Measurements from ENCODE around the gene SORBS1. TPM values are rescaled to one million over a fixed set of nuclear protein-coding genes. Genes with fewer than 3 reads are reported as not detected.

Gene SORBS1
- total RNA-seq, 4 donors from 2014 or later = 35.1 to 53.1 (median 43.3) TPM

DNA sequence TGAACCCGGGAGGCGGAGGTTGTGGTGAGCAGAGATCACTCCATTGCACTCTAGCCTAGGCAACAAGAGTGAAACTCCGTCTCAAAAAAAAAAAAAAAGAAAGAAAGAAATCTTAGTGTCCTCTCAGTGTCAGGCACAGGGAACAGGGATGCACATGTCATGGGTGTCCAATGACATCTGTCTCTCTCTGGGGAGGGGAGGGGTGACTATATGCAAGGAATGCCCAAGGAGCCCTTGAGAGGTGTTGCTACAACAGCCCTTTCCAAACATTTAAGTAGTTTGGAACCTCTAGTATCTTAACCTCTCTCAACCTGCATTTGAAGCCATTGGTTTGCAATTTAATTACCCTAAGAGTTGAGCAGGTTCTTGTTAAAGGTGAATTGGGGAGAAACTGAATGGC is 299.2 kb downstream of the SORBS1 start:
- intact Hi-C loops (cut with DNase I; ENCODE audit: low total_unique reads) = no loop called here
- TF ChIP-seq, protein P1, sequence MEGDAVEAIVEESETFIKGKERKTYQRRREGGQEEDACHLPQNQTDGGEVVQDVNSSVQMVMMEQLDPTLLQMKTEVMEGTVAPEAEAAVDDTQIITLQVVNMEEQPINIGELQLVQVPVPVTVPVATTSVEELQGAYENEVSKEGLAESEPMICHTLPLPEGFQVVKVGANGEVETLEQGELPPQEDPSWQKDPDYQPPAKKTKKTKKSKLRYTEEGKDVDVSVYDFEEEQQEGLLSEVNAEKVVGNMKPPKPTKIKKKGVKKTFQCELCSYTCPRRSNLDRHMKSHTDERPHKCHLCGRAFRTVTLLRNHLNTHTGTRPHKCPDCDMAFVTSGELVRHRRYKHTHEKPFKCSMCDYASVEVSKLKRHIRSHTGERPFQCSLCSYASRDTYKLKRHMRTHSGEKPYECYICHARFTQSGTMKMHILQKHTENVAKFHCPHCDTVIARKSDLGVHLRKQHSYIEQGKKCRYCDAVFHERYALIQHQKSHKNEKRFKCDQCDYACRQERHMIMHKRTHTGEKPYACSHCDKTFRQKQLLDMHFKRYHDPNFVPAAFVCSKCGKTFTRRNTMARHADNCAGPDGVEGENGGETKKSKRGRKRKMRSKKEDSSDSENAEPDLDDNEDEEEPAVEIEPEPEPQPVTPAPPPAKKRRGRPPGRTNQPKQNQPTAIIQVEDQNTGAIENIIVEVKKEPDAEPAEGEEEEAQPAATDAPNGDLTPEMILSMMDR (IDR thresholded peaks at IDR 0.05) = no peak
- TF ChIP-seq POLR2A (IDR thresholded peaks at IDR 0.05) = no peak
- no peak overlapping the region for H3K4me3 ChIP-seq (ENCODE audit: low read depth, poor library complexity, severe bottlenecking)
- 92 to 96% methylated on average over 3 of the region's 3 CpGs for WGBS, 2 donors
- no peak for DNase-seq (ENCODE audit: low spot score in 2 of 2)

Other genes with a start within 250 kb of the SORBS1 start
- 10 to 100 TPM; 25.1 to 32.4 (median 29.1) TPM for gene ALDH18A1, start 95.3 kb upstream of the SORBS1 start, total RNA-seq
- gene TCTN3, start 132.6 kb upstream of the SORBS1 start, total RNA-seq = 10 to 100 TPM; 13.6 to 23.1 (median 16.3) TPM
- 10 to 100 TPM in 1 of 4 donors, 1 to 10 TPM in 3; 5.3 to 15.7 (median 7.7) TPM for gene ENTPD1, start 194.8 kb upstream of the SORBS1 start, total RNA-seq